Mesendoderm (in vitro differentiated cells): ENCODE data around the gene CRELD1.
A peak's percentile ranks its signal among the peaks of the same experiment; 100 is the strongest.

Source experiments
- DNase-seq: peaks from one replicate; pipeline ENCODE4 v3.0.0; 2013
- H2AK5ac ChIP-seq: 2 replicates; pipeline ENCODE4 v1.6.1; 2013; ENCODE audit warnings: low read length, inconsistent platforms
- H2BK120ac ChIP-seq: 2 replicates; pipeline ENCODE4 v1.6.1; 2013; ENCODE audit warnings: low read depth, mild to moderate bottlenecking, low read length, moderate library complexity, mixed read lengths
- H2BK15ac ChIP-seq: replicated peaks from 2 replicates; pipeline ENCODE4 v1.6.1; 2013; ENCODE audit warnings: low read depth, mild to moderate bottlenecking, moderate library complexity
- H2BK5ac ChIP-seq: 2 replicates; pipeline ENCODE4 v1.6.1; 2013; ENCODE audit warnings: low read length, inconsistent platforms
- H3K18ac ChIP-seq: 2 replicates; pipeline ENCODE4 v1.6.1; 2013; ENCODE audit warnings: mild to moderate bottlenecking, low read length, mixed read lengths
- H3K23ac ChIP-seq: one replicate; pipeline ENCODE4 v1.6.1; 2013; ENCODE audit warnings: low read length
- H3K27ac ChIP-seq: 2 replicates; pipeline ENCODE4 v1.5.1; 2013; ENCODE audit warnings: low read depth, mild to moderate bottlenecking, inconsistent platforms, low read length, moderate library complexity
- H3K27me3 ChIP-seq: 2 replicates; pipeline ENCODE4 v1.6.1; 2013; ENCODE audit warnings: low read length, control low read depth, mild to moderate bottlenecking, inconsistent platforms; ENCODE audit not compliant: insufficient read depth, poor library complexity
- H3K36me3 ChIP-seq: 2 replicates; pipeline ENCODE4 v1.6.1; 2013; ENCODE audit warnings: low read length, inconsistent platforms; ENCODE audit not compliant: control insufficient read depth, insufficient read depth
- H3K4ac ChIP-seq: one replicate; pipeline ENCODE4 v1.6.1; 2013; ENCODE audit warnings: low read depth, mild to moderate bottlenecking, low read length, moderate library complexity
- H3K4me1 ChIP-seq: 2 replicates; pipeline ENCODE4 v1.6.1; 2013; ENCODE audit warnings: low read depth, low read length, inconsistent platforms; ENCODE audit not compliant: control insufficient read depth
- H3K4me2 ChIP-seq: 2 replicates; pipeline ENCODE4 v1.6.1; 2013; ENCODE audit warnings: low read length
- H3K4me3 ChIP-seq: 2 replicates; pipeline ENCODE4 v1.5.1; 2013; ENCODE audit warnings: mild to moderate bottlenecking, low read length
- H3K56ac ChIP-seq: one replicate; pipeline ENCODE4 v1.6.1; 2013; ENCODE audit warnings: low read length
- H3K79me1 ChIP-seq: 2 replicates; pipeline ENCODE4 v1.6.1; 2013; ENCODE audit warnings: low read length, inconsistent platforms
- H3K79me2 ChIP-seq: 2 replicates; pipeline ENCODE4 v1.6.1; 2013; ENCODE audit warnings: mild to moderate bottlenecking, low read length; ENCODE audit not compliant: control insufficient read depth, insufficient read depth
- H3K9ac ChIP-seq: 2 replicates; pipeline ENCODE4 v1.6.1; 2013; ENCODE audit warnings: low read length, inconsistent platforms
- H4K5ac ChIP-seq: one replicate; pipeline ENCODE4 v1.6.1; 2013; ENCODE audit warnings: low read length
- H4K8ac ChIP-seq: one replicate; pipeline ENCODE4 v1.6.1; 2013; ENCODE audit warnings: low read depth, mild to moderate bottlenecking, control low read depth, low read length, moderate library complexity
- WGBS: extraction: QIAGEN DNeasy Blood & Tissue Kit; methylation state at CpG from one replicate; pipeline ENCODE4 v1.1.7; 2013; ENCODE audit warnings: low lambda C conversion rate, missing lambda C conversion rate; ENCODE audit not compliant: insufficient coverage; ENCODE audit errors: extremely low coverage; 5-methylcytosine and 5-hydroxymethylcytosine counted together

The CRELD1 gene

GRCh38 chr3:9914011-9914410 is 19.6 kb upstream of the CRELD1 start:
- Histone ChIP-seq H4K8ac (no peak overlapping the region), H2AK5ac (no peak overlapping the region), H2BK5ac (no peak overlapping the region), H3K9ac (no peak overlapping the region), H2BK15ac (no peak overlapping the region), H3K4me2 (no peak overlapping the region), H2BK120ac (no peak overlapping the region), H4K5ac (no peak overlapping the region), H3K56ac (no peak overlapping the region), H3K23ac (no peak overlapping the region), H3K4me3 (no peak overlapping the region), H3K4ac (no peak overlapping the region), H3K18ac (no peak overlapping the region), H3K27me3 (no peaks in the 10 kb centered on the region), H3K27ac (no peak overlapping the region), H3K4me1 (peaks cover 3% of the 10 kb centered on the region), H3K79me1 (no peaks in the 10 kb centered on the region), H3K79me2 (no peaks in the 10 kb centered on the region), H3K36me3 (no peaks in the 10 kb centered on the region)
- DNase-seq: no peak
- WGBS: no CpG with 5 or more reads among the region's 1 CpG

DNA sequence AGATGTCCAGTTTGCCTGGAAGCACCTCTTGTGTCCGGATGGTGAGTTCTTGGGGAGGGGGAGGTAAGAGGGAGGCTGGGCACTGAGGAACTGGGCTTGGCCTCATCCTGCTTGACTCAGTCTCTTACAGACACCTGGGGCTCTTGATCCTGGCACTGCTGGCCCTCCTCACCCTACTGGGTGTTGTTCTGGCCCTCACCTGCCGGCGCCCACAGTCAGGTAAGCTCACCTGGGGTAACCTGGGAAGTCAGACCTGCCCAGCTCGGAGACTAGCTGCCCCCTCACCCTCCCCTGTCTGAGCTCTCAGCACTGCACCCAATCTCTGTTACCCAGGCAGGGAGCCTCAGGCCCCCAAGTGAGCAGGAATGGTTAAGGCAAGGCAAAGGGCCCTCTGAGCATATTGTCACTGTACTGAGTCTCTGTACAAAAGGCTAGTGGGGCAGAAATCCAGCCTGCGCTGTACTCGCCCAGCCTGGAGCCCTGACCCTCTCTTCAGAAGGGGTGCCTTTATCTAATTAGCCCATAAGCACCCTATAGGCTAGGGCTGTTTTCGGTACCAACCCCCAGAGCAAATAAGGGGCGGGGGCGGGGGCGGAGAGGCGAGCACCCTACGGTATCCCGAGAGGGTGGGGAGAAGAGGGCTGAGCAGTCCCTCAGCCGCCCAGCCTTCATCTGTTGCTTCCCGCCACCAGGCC is 18.9 kb upstream of the CRELD1 start:
- no peak for DNase-seq
- no peak overlapping the region for H3K27ac ChIP-seq
- no peak overlapping the region for H3K4ac ChIP-seq
- no CpG with 5 or more reads among the region's 15 CpGs for WGBS
- H4K8ac ChIP-seq: no peak overlapping the region
- H3K79me1 ChIP-seq: no peaks in the 10 kb centered on the region
- no peak overlapping the region for H3K23ac ChIP-seq
- H2BK15ac ChIP-seq: no peak overlapping the region
- H4K5ac ChIP-seq: no peak overlapping the region
- H3K27me3 ChIP-seq: no peaks in the 10 kb centered on the region
- no peak overlapping the region for H2AK5ac ChIP-seq
- H3K4me2 ChIP-seq: peak overlapping the region; percentile 87
- H3K9ac ChIP-seq: peak overlapping the region; percentile 94
- H3K18ac ChIP-seq: no peak overlapping the region
- H2BK5ac ChIP-seq: no peak overlapping the region
- H3K56ac ChIP-seq: peak overlapping the region; percentile 98
- no peak overlapping the region for H2BK120ac ChIP-seq
- H3K36me3 ChIP-seq: no peaks in the 10 kb centered on the region
- H3K79me2 ChIP-seq: no peaks in the 10 kb centered on the region
- peaks cover 3% of the 10 kb centered on the region for H3K4me1 ChIP-seq
- H3K4me3 ChIP-seq: no peak overlapping the region

GRCh38 chr3:9915254-9916141 is 18.1 kb upstream of the CRELD1 start:
- peak; percentile 81 for DNase-seq
- peak overlapping the region; percentile 16 for H3K27ac ChIP-seq
- H2BK5ac ChIP-seq: peak overlapping the region; percentile 17

DNA sequence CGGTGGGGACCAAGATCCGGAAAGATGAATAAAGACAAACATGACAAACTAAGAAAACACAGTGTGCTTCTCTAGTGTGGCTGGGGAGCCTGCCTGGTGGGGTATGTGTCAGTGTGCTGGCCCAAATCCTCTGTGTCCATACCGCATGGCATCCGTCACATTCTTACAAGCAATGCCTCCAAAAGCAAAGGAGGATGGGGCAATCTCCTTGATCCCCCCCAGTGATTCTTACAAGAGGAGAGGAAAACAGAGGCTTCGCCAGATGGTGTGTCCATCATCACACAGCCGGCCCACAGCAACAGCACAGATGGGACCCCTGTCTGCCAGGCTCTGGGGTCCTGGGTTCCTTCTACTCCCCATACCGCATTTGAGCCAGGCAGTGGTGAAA is 17.3 kb upstream of the CRELD1 start:
- Histone ChIP-seq H2BK5ac (no peak overlapping the region), H4K5ac (no peak overlapping the region), H3K4ac (peak overlapping the region; percentile 5), H3K56ac (peak overlapping the region; percentile 98), H3K79me2 (no peaks in the 10 kb centered on the region), H3K9ac (peak overlapping the region; percentile 46), H3K36me3 (no peaks in the 10 kb centered on the region), H2AK5ac (no peak overlapping the region), H3K79me1 (no peaks in the 10 kb centered on the region), H3K18ac (peak overlapping the region; percentile 77), H3K4me1 (peaks cover 3% of the 10 kb centered on the region), H3K23ac (no peak overlapping the region), H3K27me3 (no peaks in the 10 kb centered on the region), H3K4me3 (no peak overlapping the region), H2BK15ac (no peak overlapping the region), H2BK120ac (no peak overlapping the region), H3K27ac (no peak overlapping the region), H3K4me2 (peak overlapping the region; percentile 4), H4K8ac (no peak overlapping the region)
- WGBS: no CpG with 5 or more reads among the region's 7 CpGs
- DNase-seq: peak; percentile 37

More at GRCh38 chr3:9915254-9916141, 18.1 kb upstream of the CRELD1 start:
- no CpG with 5 or more reads among the region's 99 CpGs for WGBS
- peak overlapping the region; percentile 36 for H3K4me3 ChIP-seq
- H3K4me1 ChIP-seq: peaks cover 3% of the 10 kb centered on the region
- H2AK5ac ChIP-seq: no peak overlapping the region
- H3K4ac ChIP-seq: peak overlapping the region; percentile 40
- H3K36me3 ChIP-seq: no peaks in the 10 kb centered on the region
- no peak overlapping the region for H2BK15ac ChIP-seq
- peak overlapping the region; percentile 100 for H3K23ac ChIP-seq
- peak overlapping the region; percentile 83 for H4K8ac ChIP-seq
- no peaks in the 10 kb centered on the region for H3K27me3 ChIP-seq
- no peaks in the 10 kb centered on the region for H3K79me2 ChIP-seq
- H3K56ac ChIP-seq: peak overlapping the region; percentile 98
- H3K9ac ChIP-seq: peak overlapping the region; percentile 94
- H3K18ac ChIP-seq: peak overlapping the region; percentile 77
- no peak overlapping the region for H2BK120ac ChIP-seq
- H3K4me2 ChIP-seq: peak overlapping the region; percentile 87
- no peaks in the 10 kb centered on the region for H3K79me1 ChIP-seq
- H4K5ac ChIP-seq: no peak overlapping the region

- H3K36me3 ChIP-seq: no peaks in the 10 kb centered on the region
- peak within 1 kb of the TSS; percentile 94 for H3K9ac ChIP-seq
- DNase-seq: peak; percentile 95
- no peak within 1 kb of the TSS for H4K5ac ChIP-seq
- H3K4me2 ChIP-seq: peak within 1 kb of the TSS; percentile 87
- no peak within 1 kb of the TSS for H4K8ac ChIP-seq
- H3K56ac ChIP-seq: peak within 1 kb of the TSS; percentile 98
- no peak within 1 kb of the TSS for H3K4me3 ChIP-seq
- peak within 1 kb of the TSS; percentile 17 for H2BK5ac ChIP-seq
- H2AK5ac ChIP-seq: no peak within 1 kb of the TSS
- H3K4me1 ChIP-seq: peaks cover 3% of the 10 kb centered on the region
- no peaks in the 10 kb centered on the region for H3K27me3 ChIP-seq
- no CpG with 5 or more reads among the region's 19 CpGs for WGBS
- no peak within 1 kb of the TSS for H2BK15ac ChIP-seq
- H3K79me1 ChIP-seq: no peaks in the 10 kb centered on the region
- no peak within 1 kb of the TSS for H3K27ac ChIP-seq
- peak within 1 kb of the TSS; percentile 77 for H3K18ac ChIP-seq
- peak within 1 kb of the TSS; percentile 100 for H3K23ac ChIP-seq
- no peaks in the 10 kb centered on the region for H3K79me2 ChIP-seq
- peak within 1 kb of the TSS; percentile 5 for H3K4ac ChIP-seq
- H2BK120ac ChIP-seq: no peak within 1 kb of the TSS
These were observed 16.6 kb upstream of the CRELD1 start, which contains the start of gene IL17RC for GRCh38 chr3:9916734-9917680. IL17RC (plus strand) TSS chr3:9917098; CDS start chr3:9917316, 218 bp downstream.
